Measurements from ENCODE around the gene CD99.
"Not testable (repeated sequence)": the region's sequence is repeated elsewhere in the genome, so short reads cannot be mapped to it uniquely, and the experiment has no call there.

The CD99 gene

GRCh38 chrX:2700405-2701320 is 9.6 kb downstream of the CD99 start:
- no peak for DNase-seq

DNA sequence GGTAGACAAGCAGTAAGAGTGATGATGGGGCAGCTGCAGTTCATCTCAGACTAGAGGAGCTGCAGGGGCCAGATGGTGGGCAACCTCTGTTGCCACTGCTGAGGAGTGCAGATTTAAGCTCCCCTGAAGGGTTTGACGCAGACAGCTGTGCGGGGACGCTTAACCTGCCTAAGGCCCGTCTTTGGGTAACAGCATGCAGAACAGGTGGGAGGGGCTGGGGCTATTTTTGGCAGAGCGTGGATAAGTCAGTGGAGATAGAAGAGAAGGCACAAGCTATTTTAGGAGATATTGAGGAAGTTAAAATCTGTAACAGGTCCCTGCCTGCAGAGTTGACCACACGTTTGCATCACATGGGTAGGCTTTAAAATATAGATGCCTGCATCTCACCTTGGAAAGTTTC is 10.5 kb downstream of the CD99 start:
- no peak for DNase-seq

DNA sequence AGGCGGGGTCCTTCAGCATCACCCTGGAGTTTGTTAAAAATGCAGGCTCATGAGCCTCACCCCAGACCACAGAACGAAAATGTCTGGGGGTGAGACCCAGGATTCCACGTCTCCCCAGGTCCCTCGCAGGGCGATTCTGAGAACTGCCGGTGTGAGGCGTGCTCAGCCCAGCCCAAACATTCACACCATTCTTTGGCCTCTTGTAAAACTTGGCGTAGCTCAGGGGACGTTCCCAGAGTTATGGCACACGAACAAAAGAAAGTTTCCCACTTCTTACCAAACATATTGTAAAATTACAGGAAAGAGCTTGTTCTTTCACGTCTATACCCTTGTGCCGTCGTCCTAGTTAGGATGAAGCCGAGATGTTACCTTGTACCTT is 12.9 kb downstream of the CD99 start:
- no peak for DNase-seq

GRCh38 chrX:2705046-2705832 is 14.1 kb downstream of the CD99 start:
- no peak for DNase-seq

DNA sequence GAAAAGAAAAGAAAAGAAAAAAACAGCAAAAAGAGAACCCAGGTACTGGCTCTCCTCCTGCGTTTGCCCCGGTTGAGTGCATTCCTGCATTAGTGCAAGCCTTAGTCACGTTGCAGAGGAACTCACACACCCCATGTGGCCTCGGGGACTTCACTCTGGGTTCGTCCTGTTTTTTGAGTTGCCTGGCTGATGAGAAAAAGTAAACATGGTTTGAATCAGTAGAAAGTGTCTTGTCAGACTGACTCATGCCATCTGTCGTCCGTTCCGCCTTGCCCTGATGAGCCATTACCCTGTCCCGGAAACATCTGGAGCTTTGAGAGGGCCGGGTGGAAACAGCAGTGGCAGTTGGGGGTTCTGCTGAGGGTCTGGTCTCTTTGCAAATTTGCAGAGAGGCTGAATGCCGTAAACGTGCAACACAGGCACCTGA is 16.3 kb downstream of the CD99 start:
- DNase-seq, result peak; percentile 72

- DNase-seq, result no peak
Measured at GRCh38 chrX:2708021-2708420, 16.9 kb downstream of the CD99 start.

DNA sequence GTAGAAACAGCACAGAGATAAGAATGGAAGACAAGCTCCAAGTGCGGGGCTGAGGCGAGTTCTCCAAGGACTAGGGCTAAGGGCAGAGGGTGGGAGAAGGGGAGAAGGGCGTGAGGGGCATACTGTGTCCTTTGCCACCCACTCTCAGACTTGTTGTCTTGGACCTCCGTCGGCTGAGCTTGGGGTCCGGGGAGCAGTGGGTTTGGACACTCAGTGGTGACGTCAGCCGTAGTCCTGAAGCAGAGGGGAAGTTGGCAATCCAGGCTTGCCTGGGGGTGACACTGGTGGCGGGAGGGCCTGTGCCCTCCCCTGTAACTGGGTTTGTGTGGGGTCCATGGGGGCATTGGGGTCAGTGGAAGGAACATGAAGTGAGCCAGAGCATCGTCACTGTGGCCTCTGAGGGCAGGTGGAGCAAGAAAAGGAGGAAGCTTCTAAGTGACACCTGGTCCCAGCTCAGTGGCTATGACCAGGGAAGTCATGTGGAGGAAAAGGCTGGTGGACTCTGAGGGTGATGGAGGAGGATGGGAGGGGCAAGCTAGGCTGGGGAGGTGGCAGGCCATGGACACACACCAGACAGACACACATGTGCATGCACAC is 17.6 kb downstream of the CD99 start:
- DNase-seq, result no peak

GRCh38 chrX:2709556-2709955 is 18.5 kb downstream of the CD99 start:
- no peak for DNase-seq

- peak; percentile 50 for DNase-seq
Measured at GRCh38 chrX:2710041-2710840, 19.1 kb downstream of the CD99 start.

GRCh38 chrX:2711441-2711840 is 20.3 kb downstream of the CD99 start:
- no peak for DNase-seq

DNA sequence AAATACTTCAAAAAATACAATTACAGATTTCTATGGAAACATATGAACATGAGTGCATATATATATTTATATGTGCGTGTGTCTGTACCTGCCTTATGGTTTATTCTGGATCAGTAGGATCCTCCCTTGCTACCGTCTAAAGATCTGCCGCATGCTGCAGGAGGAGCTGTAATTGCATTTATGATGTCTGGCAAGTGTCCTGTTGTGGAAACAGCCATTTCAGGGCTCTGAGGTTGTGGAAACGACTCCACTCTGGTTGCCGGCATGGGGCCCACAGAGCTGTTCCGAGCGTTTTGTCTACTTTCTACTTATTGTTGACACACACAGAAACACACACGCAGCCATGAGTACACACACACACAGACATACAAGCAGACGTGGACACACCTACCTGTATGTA is 21.3 kb downstream of the CD99 start:
- no peak for DNase-seq

DNA sequence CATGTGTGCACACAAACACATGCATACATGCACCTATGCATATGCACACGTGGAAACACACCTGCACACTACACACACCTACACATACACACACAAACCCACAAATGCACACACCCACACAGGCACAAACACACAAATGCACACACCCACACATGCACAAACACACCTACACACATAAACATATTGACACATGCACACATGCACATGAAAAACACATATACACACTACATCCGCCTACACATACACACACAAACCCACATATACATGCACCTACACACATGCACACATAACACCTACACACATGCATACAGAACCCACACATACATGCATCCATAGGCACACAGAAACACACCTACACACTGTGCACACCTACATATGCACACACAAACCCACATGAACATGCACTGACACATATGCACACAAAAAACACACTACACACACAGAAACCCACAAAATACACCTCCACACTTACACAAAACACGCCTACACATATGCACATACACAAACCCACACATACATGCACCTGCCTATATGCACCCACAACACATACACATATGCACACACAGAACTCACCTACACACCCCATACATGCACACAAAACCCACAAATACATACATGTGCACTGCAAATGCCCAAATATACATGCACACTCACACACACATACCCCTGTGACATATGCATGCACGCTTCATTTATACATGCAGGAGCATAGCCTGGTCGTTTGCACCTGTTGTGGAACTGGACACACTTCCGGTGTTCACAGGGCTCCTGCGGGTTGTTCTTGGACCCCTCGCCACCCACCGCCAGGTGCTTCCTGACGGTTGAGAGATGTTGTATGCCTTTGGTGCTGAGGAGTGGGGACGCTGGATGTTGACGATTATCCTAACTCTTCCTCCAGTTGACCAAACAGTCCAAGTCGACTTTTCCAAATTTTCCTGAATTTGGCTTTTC is 22.1 kb downstream of the CD99 start:
- DNase-seq, result no peak

DNA sequence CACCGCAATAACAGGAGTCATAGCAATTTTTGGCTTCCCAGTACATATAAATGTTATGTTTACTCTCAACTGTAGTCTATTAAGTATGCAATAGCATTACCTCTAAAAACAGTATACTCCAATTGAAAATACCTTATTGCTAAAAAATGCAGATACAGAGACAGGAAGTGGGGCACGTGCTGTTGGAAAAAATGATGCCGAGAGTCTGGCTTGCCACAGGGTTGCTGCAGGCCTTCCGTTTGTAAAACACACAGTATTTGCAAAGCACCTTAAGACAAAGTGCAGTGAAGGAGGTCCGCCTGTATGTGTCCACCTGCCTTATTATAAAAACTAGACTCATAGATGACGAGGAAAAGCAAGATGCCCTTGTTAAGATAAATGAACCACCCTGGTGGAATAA is 23.5 kb downstream of the CD99 start:
- no peak for DNase-seq

GRCh38 chrX:2715066-2715600 is 24.0 kb downstream of the CD99 start:
- no peak for DNase-seq

DNA sequence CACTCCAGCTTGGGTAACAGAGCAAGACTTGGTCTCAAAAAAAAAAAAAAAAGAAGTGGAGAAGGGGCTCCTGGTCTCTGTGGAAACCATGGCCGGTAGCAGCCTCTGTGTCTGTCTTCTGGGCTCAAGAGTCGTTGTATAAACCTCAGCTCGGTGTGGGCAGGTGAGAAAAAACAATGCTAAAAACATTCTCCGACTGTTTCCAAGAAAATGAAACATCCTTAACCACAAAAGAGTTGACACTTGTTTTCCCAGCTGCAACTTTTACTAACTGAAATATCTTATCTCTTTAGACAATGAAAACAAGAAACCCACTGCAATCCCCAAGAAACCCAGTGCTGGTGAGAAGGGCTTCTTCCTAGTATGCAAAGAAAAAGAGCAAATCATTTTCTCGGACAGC is 26.2 kb downstream of the CD99 start:
- no peak for DNase-seq

DNA sequence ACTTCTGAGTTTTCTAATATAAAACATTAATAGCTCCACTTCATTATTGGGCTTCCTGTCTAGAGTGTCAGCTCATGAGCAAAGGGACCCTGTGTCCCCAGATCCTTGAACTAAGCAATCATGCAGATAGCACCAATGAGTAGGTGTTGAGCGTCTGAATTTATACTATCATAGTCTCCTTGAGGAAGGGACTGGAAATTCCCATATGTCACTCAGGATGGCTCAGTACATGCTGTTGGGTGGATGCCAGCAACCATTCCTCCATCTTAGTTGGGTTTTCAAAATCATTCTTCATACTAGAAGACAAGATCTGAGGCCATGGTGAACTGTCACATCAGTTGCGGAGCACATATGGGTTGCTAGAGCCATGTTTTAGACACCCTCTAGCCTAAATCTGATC is 27.7 kb downstream of the CD99 start:
- DNase-seq, result no peak

- no peak for DNase-seq
Measured at GRCh38 chrX:2719774-2720447, 28.8 kb downstream of the CD99 start.

DNA sequence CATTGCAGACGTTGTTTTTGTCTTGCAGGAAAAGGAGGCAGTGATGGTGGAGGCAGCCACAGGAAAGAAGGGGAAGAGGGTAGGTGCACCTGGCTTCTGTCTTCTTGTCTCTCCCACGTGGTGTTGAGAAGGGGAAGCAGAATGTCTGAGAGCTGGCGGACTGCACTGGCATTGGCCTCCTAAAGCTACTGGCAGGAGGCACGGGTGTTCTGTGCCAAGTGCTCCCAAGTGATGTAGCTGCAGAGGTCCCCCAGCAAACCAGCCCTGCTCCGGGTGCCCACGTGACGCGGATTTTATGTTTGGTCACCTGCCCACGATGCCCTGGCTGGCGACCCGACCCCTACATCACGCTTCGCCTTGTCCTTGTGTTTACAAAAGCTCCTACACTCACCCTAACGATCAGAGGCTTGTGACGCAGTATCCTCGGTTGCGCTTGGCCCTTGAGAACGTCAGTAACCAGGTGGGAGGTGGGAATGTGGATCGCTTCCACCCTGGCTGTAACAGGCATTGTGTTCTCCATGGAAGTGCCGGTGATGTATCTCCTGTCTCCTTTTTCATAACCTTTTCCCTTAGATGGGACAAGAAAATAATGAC is 32.3 kb downstream of the CD99 start:
- no peak for DNase-seq

GRCh38 chrX:2727264-2727663 is 36.2 kb downstream of the CD99 start:
- DNase-seq, result not testable (repeated sequence)

DNA sequence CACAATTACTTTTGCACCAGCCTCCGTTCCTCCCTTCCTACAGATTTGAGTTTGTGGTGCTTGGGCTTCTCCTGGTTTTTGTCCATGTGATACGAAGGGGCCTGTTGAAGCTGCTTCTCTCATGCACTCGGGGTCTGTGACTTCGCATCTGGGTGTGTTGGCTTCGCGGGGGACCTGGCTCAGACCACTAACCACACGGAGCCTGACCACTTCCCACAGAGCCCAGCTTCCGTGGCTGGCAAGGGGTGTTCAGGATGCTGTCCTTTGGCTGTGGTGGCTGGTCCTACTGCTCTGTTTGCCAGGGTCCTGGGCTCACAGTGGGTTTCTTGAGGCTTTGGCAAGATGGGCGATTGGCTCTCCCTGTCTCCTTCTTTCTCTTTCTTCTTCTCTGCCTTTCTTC is 41.0 kb downstream of the CD99 start:
- no peak for DNase-seq
